HG02763 (cell line): ENCODE data around the gene KCNT1.

Experiments used
- ATAC-seq: cut with Tn5 transposase; IDR thresholded peaks from one replicate; pipeline ENCODE4 v1.9.1; 2021; ENCODE audit warnings: mild to moderate bottlenecking, moderate library complexity; ENCODE audit not compliant: unreplicated experiment

The KCNT1 gene

GRCh38 chr9:135744333-135745070 lies 42.5 kb downstream of the KCNT1 start:
- ATAC-seq, result no peak

GRCh38 chr9:135745189-135745588 lies 43.2 kb downstream of the KCNT1 start:
- no peak for ATAC-seq

GRCh38 chr9:135745686-135746324 lies 43.8 kb downstream of the KCNT1 start:
- ATAC-seq, result no peak

GRCh38 chr9:135746565-135746964 lies 44.6 kb downstream of the KCNT1 start:
- no peak for ATAC-seq

GRCh38 chr9:135747311-135747710 lies 45.3 kb downstream of the KCNT1 start:
- no peak for ATAC-seq

GRCh38 chr9:135748676-135749075 lies 46.7 kb downstream of the KCNT1 start:
- no peak for ATAC-seq

- no peak for ATAC-seq
These were observed 47.4 kb downstream of the KCNT1 start for GRCh38 chr9:135749171-135750045.

GRCh38 chr9:135750786-135751185 lies 48.8 kb downstream of the KCNT1 start:
- no peak for ATAC-seq

- ATAC-seq, result no peak
These were observed 49.5 kb downstream of the KCNT1 start for GRCh38 chr9:135751501-135751900.

GRCh38 chr9:135752281-135753204 lies 50.6 kb downstream of the KCNT1 start:
- ATAC-seq, result no peak

- no peak for ATAC-seq
These were observed 51.6 kb downstream of the KCNT1 start for GRCh38 chr9:135753391-135754105.

GRCh38 chr9:135756576-135756975 lies 54.6 kb downstream of the KCNT1 start:
- ATAC-seq, result no peak

- ATAC-seq, result no peak
These were observed 55.4 kb downstream of the KCNT1 start for GRCh38 chr9:135757356-135757755.

- ATAC-seq, result no peak
These were observed 56.1 kb downstream of the KCNT1 start for GRCh38 chr9:135758056-135758455.

- no peak for ATAC-seq
These were observed 56.9 kb downstream of the KCNT1 start for GRCh38 chr9:135758870-135759269.

GRCh38 chr9:135759676-135760300 lies 57.8 kb downstream of the KCNT1 start:
- no peak for ATAC-seq

- no peak for ATAC-seq
These were observed 58.5 kb downstream of the KCNT1 start for GRCh38 chr9:135760465-135760864.

GRCh38 chr9:135761150-135761844 lies 59.3 kb downstream of the KCNT1 start:
- no peak for ATAC-seq

GRCh38 chr9:135761845-135762168 lies 59.8 kb downstream of the KCNT1 start:
- ATAC-seq, result no peak
